ACC112 (cell line): Measurements from ENCODE around the gene ATG3.
"Not testable (repeated sequence)": the region's sequence is repeated elsewhere in the genome, so short reads cannot be mapped to it uniquely, and the experiment has no call there.

Source experiments
- H2AFZ ChIP-seq: fragments of 200-600 bp; sonication (generic); one replicate; pipeline ENCODE4 v1.6.0; 2017; ENCODE audit warnings: antibody characterized with exemption, low read length; ENCODE audit not compliant: unreplicated experiment
- H3K27ac ChIP-seq: fragments of 200-600 bp; sonication (generic); 2 replicates; pipeline ENCODE4 v1.5.1; 2014; ENCODE audit warnings: low read depth, mild to moderate bottlenecking, antibody characterized with exemption, low read length, moderate library complexity
- H3K27me3 ChIP-seq: fragments of 200-600 bp; sonication (generic); 2 replicates; pipeline ENCODE4 v1.6.1; 2014; ENCODE audit warnings: mild to moderate bottlenecking, antibody characterized with exemption, low read length, moderate library complexity, mixed read lengths; ENCODE audit not compliant: insufficient read depth
- H3K36me3 ChIP-seq: fragments of 200-600 bp; sonication (generic); 2 replicates; pipeline ENCODE4 v1.6.1; 2016; ENCODE audit warnings: mild to moderate bottlenecking, antibody characterized with exemption, low read length, moderate library complexity, mixed read lengths; ENCODE audit not compliant: insufficient read depth
- H3K4me1 ChIP-seq: fragments of 200-600 bp; sonication (generic); one replicate; pipeline ENCODE4 v1.6.1; 2016; ENCODE audit warnings: low read length, mixed read lengths; ENCODE audit not compliant: insufficient read depth, unreplicated experiment, control insufficient read depth
- H3K4me3 ChIP-seq: fragments of 200-600 bp; sonication (generic); 2 replicates; pipeline ENCODE4 v1.5.1; 2014; ENCODE audit warnings: mild to moderate bottlenecking, low read depth, low read length
- H3K79me2 ChIP-seq: fragments of 200-600 bp; sonication (generic); one replicate; pipeline ENCODE4 v1.6.0; 2016; ENCODE audit warnings: low read length; ENCODE audit not compliant: control insufficient read depth, unreplicated experiment, insufficient read depth

Gene ATG3

DNA sequence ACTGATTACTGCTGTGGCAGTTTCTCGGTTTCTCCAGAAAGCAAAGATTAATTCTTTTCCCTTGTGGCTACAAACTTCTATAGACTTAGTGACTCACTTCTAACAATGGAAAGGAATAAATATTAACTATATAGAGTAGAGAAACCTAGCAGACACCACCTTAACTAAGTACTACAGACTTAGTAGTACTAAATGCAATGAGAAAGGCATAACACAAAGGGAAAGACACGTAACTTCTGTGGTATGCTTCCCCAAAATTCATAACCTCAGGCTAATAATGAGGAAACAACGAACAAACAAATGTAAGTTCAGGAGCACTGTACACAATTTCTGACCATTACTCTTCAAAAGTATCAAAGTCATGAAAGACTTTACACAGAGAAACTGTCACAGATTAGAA lies 31.2 kb downstream of the ATG3 start:
- no peak overlapping the region for H3K4me3 ChIP-seq
- peaks cover 16% of the 10 kb centered on the region; the same call in 1 of the 2 replicates for H3K36me3 ChIP-seq
- no peaks in the 10 kb centered on the region for H3K79me2 ChIP-seq
- no peak overlapping the region for H3K27ac ChIP-seq
- no peak overlapping the region for H2AFZ ChIP-seq
- H3K4me1 ChIP-seq: no peaks in the 10 kb centered on the region
- no peaks in the 10 kb centered on the region for H3K27me3 ChIP-seq

DNA sequence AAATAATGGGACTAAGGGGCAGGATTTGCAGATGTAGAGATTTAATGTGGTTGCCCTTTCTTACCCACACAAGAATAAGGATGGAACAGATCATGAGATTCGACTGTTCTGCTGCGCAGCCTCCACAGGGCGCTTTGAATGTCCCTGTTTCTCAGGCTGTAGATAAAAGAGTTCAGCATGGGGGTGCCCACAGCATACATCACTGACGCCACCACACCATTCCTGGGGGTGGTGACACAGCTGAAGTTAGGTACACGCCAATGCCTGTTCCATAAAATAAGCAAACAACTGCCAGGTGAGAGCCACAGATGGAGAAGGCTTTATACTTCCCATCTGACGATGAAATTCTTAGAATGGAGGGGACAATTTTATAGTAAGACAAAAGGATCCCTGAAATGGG lies 37.6 kb downstream of the ATG3 start:
- not testable (repeated sequence) for H3K4me1 ChIP-seq, H3K4me3 ChIP-seq, H2AFZ ChIP-seq, H3K79me2 ChIP-seq, H3K36me3 ChIP-seq, H3K27ac ChIP-seq, H3K27me3 ChIP-seq

DNA sequence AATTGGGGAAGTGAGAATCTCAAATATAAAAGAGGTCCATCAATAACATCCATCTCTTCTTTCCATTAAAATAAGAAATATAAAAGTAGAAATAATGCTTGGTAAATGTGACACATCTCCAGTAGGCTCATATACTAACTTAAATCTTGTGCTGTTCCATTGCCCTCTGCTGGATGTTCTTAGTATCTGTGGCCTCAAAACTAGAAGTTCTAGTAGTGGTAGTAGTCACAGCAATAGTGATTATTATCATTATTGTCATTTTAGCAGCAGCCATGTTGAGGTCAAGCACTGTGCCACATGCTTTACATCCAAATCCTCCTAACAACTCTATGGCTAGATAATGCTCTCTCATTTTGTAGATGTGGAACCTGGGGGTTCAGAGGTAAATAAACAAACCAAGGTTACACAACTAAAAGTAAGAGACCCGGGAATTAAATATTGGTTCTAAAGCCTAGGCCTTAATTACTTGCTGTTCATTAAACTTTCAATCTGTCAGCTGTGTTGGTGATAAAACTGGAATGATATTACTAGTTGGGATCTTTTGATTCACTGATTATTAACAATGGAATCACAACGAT lies 42.2 kb downstream of the ATG3 start:
- Histone ChIP-seq H3K4me3 (no peak overlapping the region), H3K27ac (no peak overlapping the region), H3K27me3 (no peaks in the 10 kb centered on the region), H3K79me2 (no peaks in the 10 kb centered on the region), H3K4me1 (no peaks in the 10 kb centered on the region), H2AFZ (peak overlapping the region; percentile 31), H3K36me3 (no peaks in the 10 kb centered on the region; the same call in 1 of the 2 replicates)

DNA sequence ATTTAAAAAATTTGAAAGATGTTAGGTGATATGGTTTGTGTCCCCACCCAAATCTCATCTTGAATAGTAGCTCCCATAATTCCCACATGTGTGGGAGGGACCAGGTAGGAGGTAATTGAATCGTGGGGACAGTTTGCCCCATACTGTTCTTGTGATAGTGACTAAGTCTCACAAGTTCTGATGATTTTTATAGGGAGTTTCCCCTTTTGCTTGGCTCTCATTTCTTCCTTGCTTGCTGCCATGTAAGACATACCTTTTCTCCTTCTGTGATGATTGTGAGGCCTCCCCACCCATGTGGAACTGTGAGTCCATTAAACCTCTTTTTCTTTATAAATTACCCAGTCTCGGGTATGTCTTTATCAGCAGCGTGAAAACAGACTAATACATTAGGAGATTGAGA lies 42.8 kb downstream of the ATG3 start:
- H3K4me1 ChIP-seq, H3K27me3 ChIP-seq, H3K36me3 ChIP-seq, H3K4me3 ChIP-seq, H2AFZ ChIP-seq, H3K79me2 ChIP-seq, H3K27ac ChIP-seq: not testable (repeated sequence)

DNA sequence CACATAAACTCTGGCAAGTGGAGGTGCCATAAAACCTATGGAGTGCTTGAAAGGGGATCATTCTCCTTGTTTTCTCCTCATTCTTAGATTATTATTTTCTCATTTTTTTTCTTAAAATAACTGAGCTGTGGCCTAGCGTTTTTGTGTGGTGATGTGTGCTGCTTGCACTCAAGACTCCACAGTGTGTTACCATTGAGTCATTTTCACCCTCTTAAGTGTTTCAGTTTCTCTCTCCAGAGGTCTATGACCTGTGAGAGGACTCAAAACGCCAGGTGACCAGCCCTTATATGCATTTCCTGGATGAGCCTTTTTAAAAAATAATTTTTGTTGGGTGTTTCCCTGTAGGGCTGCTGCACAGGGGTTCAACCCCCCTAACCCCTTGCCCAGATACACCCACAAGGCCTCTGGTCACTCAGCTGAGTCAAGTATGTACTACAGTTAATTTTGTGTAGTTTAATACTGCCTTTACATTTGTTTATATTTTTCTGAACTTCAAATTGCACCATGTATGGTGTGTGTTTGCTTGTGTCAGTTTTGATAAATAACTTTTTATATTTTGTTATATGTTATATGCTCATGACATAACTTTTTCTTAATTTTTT lies 47.1 kb downstream of the ATG3 start:
- no peak overlapping the region for H3K4me3 ChIP-seq
- H3K27ac ChIP-seq: no peak overlapping the region
- no peaks in the 10 kb centered on the region; the same call in 1 of the 2 replicates for H3K36me3 ChIP-seq
- H3K79me2 ChIP-seq: no peaks in the 10 kb centered on the region
- H3K4me1 ChIP-seq: no peaks in the 10 kb centered on the region
- no peaks in the 10 kb centered on the region for H3K27me3 ChIP-seq
- no peak overlapping the region for H2AFZ ChIP-seq

GRCh38 chr3:112512320-112512719 lies 49.4 kb downstream of the ATG3 start:
- H3K4me1 ChIP-seq: no peaks in the 10 kb centered on the region
- no peak overlapping the region for H3K27ac ChIP-seq
- no peaks in the 10 kb centered on the region for H3K79me2 ChIP-seq
- no peaks in the 10 kb centered on the region for H3K27me3 ChIP-seq
- H3K4me3 ChIP-seq: no peak overlapping the region
- H3K36me3 ChIP-seq: no peaks in the 10 kb centered on the region; the same call in 1 of the 2 replicates
- no peak overlapping the region for H2AFZ ChIP-seq

DNA sequence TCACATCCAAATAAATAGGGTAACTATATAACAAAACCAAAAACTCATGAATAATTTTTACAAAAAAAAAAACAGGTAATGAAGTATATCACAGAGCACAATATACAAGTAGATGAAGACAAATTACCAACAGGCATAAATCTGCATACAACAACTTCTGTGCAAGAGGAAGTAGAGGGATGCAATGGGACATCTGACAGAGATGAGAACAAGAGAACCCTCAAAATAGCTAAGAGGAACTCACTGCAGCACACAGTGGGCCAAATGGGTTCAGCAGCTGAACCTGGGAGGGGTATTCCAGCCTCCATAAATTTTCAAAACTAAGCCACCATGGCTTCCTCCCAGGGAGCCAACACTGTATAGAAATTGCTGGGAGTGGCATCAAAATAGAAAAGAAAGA lies 52.9 kb downstream of the ATG3 start:
- H3K36me3 ChIP-seq: no peaks in the 10 kb centered on the region
- no peak overlapping the region for H2AFZ ChIP-seq
- no peaks in the 10 kb centered on the region for H3K27me3 ChIP-seq
- H3K4me3 ChIP-seq: no peak overlapping the region
- no peaks in the 10 kb centered on the region for H3K79me2 ChIP-seq
- no peaks in the 10 kb centered on the region for H3K4me1 ChIP-seq
- H3K27ac ChIP-seq: no peak overlapping the region

DNA sequence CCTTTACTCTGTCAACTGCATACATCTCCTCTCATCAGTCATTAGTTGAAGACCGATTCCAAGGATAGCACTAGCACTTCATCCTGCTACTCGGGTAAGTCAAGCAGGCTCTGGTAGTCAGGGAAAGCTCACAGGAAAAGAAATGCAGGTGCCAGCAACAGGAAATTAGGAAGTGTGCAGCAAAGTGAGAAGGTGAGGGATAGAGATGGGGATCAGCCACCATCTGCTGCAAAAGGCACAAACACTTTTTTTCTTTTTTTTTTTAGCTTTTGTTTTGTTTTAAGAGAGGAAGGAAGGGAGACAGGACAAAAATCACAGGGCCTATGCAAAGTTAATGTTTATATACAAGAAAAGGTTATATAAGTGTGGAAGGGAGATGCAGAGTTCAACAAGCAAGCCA lies 53.5 kb downstream of the ATG3 start:
- no peak overlapping the region for H2AFZ ChIP-seq
- no peaks in the 10 kb centered on the region for H3K4me1 ChIP-seq
- no peak overlapping the region for H3K4me3 ChIP-seq
- H3K36me3 ChIP-seq: no peaks in the 10 kb centered on the region
- H3K79me2 ChIP-seq: no peaks in the 10 kb centered on the region
- no peaks in the 10 kb centered on the region for H3K27me3 ChIP-seq
- no peak overlapping the region for H3K27ac ChIP-seq

GRCh38 chr3:112505907-112506306 lies 55.9 kb downstream of the ATG3 start:
- no peaks in the 10 kb centered on the region for H3K27me3 ChIP-seq
- no peaks in the 10 kb centered on the region for H3K4me1 ChIP-seq
- H2AFZ ChIP-seq: no peak overlapping the region
- no peaks in the 10 kb centered on the region for H3K36me3 ChIP-seq
- no peak overlapping the region for H3K27ac ChIP-seq
- H3K4me3 ChIP-seq: no peak overlapping the region
- H3K79me2 ChIP-seq: no peaks in the 10 kb centered on the region

GRCh38 chr3:112504123-112504522 lies 57.6 kb downstream of the ATG3 start:
- H2AFZ ChIP-seq: no peak overlapping the region

GRCh38 chr3:112503304-112503972 lies 58.3 kb downstream of the ATG3 start:
- Histone ChIP-seq H3K36me3 (no peaks in the 10 kb centered on the region), H3K79me2 (no peaks in the 10 kb centered on the region), H3K4me3 (no peak overlapping the region), H3K27me3 (no peaks in the 10 kb centered on the region), H3K27ac (no peak overlapping the region), H3K4me1 (no peaks in the 10 kb centered on the region), H2AFZ (no peak overlapping the region)

More at GRCh38 chr3:112504123-112504522, 57.6 kb downstream of the ATG3 start:
- H3K27me3 ChIP-seq: no peaks in the 10 kb centered on the region
- no peaks in the 10 kb centered on the region for H3K79me2 ChIP-seq
- H3K4me1 ChIP-seq: no peaks in the 10 kb centered on the region
- H3K4me3 ChIP-seq: no peak overlapping the region
- H3K36me3 ChIP-seq: no peaks in the 10 kb centered on the region
- no peak overlapping the region for H3K27ac ChIP-seq
